Bronchial epithelial cell (primary cell): ENCODE results near the gene HOXC10. TPM values are rescaled to one million over a fixed set of nuclear protein-coding genes. Genes with fewer than 3 reads are reported as not detected.
A peak's percentile ranks its signal among the peaks of the same experiment; 100 is the strongest.

Experiments used
- DNase-seq: peaks from one replicate; pipeline ENCODE4 v3.0.0-alpha.2; 2010; ENCODE audit warnings: low read depth
- FAIRE-seq: peaks from 2 replicates; lab custom pipeline; 2011; peaks lifted over from hg19 to GRCh38; lab: Jason Lieb, UNC
- H3K27me3 ChIP-seq: 2 replicates; pipeline ENCODE4 v1.5.1; 2011; ENCODE audit warnings: low read length; ENCODE audit not compliant: control insufficient read depth, insufficient read depth
- H3K36me3 ChIP-seq: 2 replicates; pipeline ENCODE4 v1.5.1; 2011; ENCODE audit warnings: low read length; ENCODE audit not compliant: control insufficient read depth, insufficient read depth
- H3K4me3 ChIP-seq: 2 replicates; pipeline ENCODE4 v1.5.1; 2011; ENCODE audit warnings: mild to moderate bottlenecking, low read depth, low read length, control low read depth
- total RNA-seq: library from RNA; depleted of rRNA; stranded (reverse); fragments of >200 nt; gene quantifications from 2 replicates; pipeline ENCODE4 v1.2.1, GENCODE V29; 2014
- TF ChIP-seq, protein P1 (sequence below): IDR thresholded peaks from 2 replicates; pipeline ENCODE4 v1.5.1; 2011; ENCODE audit warnings: mild to moderate bottlenecking, moderate library complexity, low read length, control low read depth, inconsistent platforms; ENCODE audit not compliant: insufficient read depth, severe bottlenecking

The HOXC10 gene
- total RNA-seq, 1 donor from 2014 or later, result not detected

DNA sequence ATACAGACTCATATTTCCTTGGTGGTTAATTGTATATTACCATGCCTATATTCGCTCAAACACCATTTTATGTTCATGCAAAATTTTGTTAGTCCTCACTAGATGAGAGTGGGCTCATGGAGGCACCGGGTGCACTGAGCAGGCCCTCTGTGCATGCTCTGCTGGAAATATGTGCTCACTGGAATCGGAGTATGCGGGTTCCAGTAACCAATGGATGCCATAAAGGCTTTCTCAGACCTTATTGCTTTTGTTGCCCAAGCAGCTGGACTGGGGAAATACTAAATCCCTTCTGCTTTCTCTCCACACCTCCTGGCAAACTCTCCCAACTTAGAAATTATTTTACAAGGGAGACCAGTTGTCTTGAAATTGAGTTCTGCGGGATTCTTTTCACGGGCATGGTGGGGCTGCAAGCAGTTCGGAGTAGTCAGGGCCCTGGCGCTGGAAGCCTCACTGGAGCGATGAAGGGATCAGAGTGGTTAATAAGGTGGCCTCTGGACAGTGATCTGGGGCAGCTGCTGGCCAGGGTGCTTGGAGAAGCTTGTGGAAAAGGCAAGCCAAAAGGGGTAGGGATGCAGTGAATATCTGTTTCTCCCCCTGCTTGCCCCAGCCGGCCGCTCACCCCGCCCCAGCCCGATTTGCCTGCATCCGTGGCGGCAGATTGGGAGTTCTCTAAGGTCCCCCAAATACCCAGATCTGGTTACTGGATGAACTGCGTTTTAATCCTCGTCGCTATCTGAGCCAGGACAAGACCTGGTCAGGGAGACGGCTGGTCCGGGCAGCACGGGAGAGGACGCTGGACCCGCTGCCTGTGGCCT, 35.9 kb downstream of the HOXC10 start:
- DNase-seq (no peak), FAIRE-seq (no peak)
- Histone ChIP-seq H3K4me3 (no peak overlapping the region), H3K27me3 (peaks cover 60% of the 10 kb centered on the region), H3K36me3 (no peaks in the 10 kb centered on the region)
- TF ChIP-seq, protein P1, sequence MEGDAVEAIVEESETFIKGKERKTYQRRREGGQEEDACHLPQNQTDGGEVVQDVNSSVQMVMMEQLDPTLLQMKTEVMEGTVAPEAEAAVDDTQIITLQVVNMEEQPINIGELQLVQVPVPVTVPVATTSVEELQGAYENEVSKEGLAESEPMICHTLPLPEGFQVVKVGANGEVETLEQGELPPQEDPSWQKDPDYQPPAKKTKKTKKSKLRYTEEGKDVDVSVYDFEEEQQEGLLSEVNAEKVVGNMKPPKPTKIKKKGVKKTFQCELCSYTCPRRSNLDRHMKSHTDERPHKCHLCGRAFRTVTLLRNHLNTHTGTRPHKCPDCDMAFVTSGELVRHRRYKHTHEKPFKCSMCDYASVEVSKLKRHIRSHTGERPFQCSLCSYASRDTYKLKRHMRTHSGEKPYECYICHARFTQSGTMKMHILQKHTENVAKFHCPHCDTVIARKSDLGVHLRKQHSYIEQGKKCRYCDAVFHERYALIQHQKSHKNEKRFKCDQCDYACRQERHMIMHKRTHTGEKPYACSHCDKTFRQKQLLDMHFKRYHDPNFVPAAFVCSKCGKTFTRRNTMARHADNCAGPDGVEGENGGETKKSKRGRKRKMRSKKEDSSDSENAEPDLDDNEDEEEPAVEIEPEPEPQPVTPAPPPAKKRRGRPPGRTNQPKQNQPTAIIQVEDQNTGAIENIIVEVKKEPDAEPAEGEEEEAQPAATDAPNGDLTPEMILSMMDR, result no peak

DNA sequence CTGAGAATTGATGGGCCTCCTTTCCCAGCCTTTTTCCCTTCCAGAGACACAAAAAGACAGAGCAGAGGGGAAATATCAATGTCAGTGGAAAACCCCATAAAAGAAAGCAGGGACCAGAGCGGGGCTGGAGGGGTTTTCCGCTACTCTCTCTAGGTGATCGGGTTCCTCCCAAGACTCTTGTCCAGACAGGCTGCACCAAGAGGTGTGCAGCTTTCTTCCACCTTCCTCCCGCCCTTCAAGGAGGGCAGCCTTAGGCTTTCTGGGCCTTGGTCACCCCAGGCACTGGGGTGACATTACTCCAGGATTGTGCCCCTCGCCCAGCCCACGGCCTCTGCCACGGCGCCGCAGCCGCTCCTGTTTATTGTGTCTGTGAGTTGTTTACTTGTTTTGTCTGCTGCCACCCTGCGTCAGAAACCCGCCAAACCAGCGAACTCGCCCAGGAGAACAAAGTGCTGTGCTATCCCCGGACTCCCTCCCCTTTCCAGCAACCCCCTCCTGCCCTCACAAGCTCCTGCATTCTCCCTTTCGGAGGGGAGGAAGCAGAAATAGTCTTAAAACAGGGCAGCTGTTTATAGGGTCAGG, 36.6 kb downstream of the HOXC10 start:
- Histone ChIP-seq H3K27me3 (peaks cover 61% of the 10 kb centered on the region), H3K36me3 (no peaks in the 10 kb centered on the region), H3K4me3 (no peak overlapping the region)
- FAIRE-seq (no peak), DNase-seq (peak; percentile 6)
- TF ChIP-seq, protein P1, result peak; percentile 37

DNA sequence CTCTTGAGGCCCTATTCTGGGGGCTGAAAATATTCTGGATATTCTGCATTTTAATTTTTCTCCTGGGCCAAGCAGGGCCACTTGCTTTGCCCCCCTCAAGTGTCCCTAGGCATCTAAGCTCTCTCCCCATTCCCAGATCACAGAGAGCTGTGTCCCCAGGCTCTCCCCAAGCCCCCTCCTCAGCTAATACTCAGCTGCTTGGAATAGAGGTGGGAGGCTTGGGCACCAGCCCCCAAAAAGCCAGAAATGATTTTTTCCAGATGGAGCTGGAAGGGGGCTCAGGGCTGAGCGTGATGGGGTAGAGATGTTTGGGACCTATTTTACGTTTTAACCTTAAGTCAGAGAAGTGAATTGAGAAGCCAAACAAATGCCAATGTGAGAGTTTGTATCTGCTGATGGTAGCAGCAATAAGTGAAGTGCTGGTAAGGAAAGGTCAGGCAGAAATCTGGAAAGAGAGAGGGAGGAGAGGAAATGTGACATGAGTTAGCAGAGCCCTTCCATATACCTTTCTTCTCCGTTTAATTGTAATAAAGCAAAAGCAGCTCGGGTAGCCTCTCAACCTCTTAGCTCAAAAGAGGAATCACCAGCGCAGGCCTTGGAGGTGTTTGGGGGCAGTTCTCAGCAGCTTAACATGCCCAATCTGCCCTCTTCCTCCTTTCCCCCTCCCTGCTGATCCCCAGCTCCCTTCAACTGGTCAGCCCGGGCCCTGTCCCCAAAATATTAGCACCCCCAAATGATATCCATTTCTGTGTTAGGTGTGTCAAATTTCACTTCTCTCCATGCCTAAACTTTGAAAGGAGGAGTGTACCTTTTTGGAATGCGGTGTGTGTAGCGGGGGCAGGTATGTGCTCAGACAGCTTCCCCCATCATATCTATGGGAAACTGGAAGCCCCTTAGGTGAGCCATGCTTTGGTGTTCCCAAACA, 38.3 kb downstream of the HOXC10 start:
- H3K4me3 ChIP-seq, result no peak overlapping the region
- FAIRE-seq (no peak), DNase-seq (no peak)
- no peaks in the 10 kb centered on the region for H3K36me3 ChIP-seq
- TF ChIP-seq, protein P1, result no peak
- H3K27me3 ChIP-seq, result peaks cover 64% of the 10 kb centered on the region

DNA sequence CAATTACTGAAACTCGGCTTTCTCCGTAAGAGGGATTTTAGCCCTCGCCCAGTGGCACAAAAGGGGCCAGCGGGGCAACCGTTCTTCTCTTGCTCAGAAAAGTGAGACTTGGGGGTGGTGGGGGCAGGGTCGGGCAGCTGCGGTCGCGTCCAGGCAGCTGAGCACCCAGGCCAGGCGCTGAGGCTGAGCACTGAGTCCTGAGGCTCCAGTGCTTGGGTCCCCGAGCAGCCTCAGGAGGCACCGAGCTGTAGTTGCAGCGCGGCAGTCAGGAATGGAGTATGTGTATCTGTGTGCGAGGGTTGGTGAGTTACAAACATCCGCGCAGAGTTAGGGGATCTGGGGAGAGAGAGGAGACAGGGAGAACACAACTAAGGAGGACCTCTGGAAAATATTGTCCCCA, 39.2 kb downstream of the HOXC10 start:
- FAIRE-seq (no peak), DNase-seq (no peak)
- TF ChIP-seq, protein P1, result no peak
- Histone ChIP-seq H3K36me3 (no peaks in the 10 kb centered on the region), H3K27me3 (peaks cover 68% of the 10 kb centered on the region), H3K4me3 (no peak overlapping the region)

DNA sequence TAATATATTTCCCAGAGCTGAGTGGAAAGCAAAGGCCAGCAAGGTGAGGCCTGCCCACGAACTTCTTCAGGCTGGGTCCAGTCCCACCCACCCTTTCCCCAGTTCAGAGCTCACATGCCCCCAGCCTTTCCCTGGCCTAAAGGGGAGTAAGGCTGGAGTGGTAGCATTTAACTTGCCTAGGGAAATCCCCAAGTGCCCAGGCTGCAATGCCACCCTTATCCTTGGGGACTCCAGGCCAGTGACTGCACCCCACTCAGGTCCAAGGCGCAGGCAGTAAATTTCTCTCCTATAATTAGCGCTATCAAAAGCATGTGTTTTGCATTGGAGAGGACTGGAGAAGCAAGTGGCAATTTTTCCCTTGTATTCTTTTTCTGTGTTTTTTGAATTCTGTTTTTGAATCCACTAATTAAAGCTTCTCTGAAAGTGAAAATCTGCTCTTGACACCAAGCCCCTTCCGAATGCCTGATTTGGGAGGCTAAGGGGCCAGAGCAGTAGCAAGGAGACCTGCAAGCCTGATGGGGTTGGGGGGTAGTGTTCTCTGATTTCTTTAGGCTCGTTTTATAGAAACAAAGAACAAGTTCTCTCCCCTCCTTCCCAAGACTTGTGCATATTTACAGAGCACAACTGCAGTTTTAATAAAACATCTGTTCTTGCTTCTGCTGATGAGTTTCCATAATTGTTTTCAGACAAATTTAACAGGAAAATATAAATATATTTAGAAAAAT, 39.8 kb downstream of the HOXC10 start:
- FAIRE-seq (no peak), DNase-seq (no peak)
- Histone ChIP-seq H3K36me3 (no peaks in the 10 kb centered on the region), H3K27me3 (peaks cover 72% of the 10 kb centered on the region), H3K4me3 (no peak overlapping the region)
- TF ChIP-seq, protein P1, result no peak
